Fibroblast of skin of left biceps (primary cell): ENCODE measurements around the gene SLX4IP.

Source experiments
- DNase-seq, 2 experiments: peaks; one replicate each; pipeline ENCODE4 v3.0.0-alpha.2; 2013; ENCODE audit warnings: low read depth in 2 of 2

The SLX4IP gene

GRCh38 chr20:10495173-10495572 lies 60.1 kb downstream of the SLX4IP start:
- DNase-seq = no peak

- no peak for DNase-seq
Measured at GRCh38 chr20:10496465-10496864, 61.4 kb downstream of the SLX4IP start.

- no peak for DNase-seq
Measured at GRCh38 chr20:10497283-10497682, 62.2 kb downstream of the SLX4IP start.

GRCh38 chr20:10497791-10498190 lies 62.7 kb downstream of the SLX4IP start:
- DNase-seq = no peak

GRCh38 chr20:10498200-10498599 lies 63.1 kb downstream of the SLX4IP start:
- no peak for DNase-seq

GRCh38 chr20:10501402-10501801 lies 66.3 kb downstream of the SLX4IP start:
- no peak for DNase-seq

- DNase-seq = no peak
Measured at GRCh38 chr20:10502098-10502526, 67.0 kb downstream of the SLX4IP start.

- no peak for DNase-seq
Measured at GRCh38 chr20:10504608-10504993, 69.5 kb downstream of the SLX4IP start.

- no peak for DNase-seq
Measured at GRCh38 chr20:10504994-10505730, 70.1 kb downstream of the SLX4IP start.

GRCh38 chr20:10505827-10506226 lies 70.7 kb downstream of the SLX4IP start:
- DNase-seq = no peak

- no peak for DNase-seq
Measured at GRCh38 chr20:10507052-10507451, 71.9 kb downstream of the SLX4IP start.

GRCh38 chr20:10508060-10508459 lies 73.0 kb downstream of the SLX4IP start:
- DNase-seq = no peak

GRCh38 chr20:10508468-10509251 lies 73.6 kb downstream of the SLX4IP start:
- DNase-seq = no peak

GRCh38 chr20:10509376-10509775 lies 74.3 kb downstream of the SLX4IP start:
- DNase-seq = no peak

GRCh38 chr20:10510216-10510615 lies 75.1 kb downstream of the SLX4IP start:
- DNase-seq = no peak

- no peak for DNase-seq
Measured at GRCh38 chr20:10511170-10511508, 76.0 kb downstream of the SLX4IP start.

GRCh38 chr20:10511509-10512251 lies 76.6 kb downstream of the SLX4IP start:
- peak; percentile 85 to 88 for DNase-seq

GRCh38 chr20:10513061-10513460 lies 78.0 kb downstream of the SLX4IP start:
- no peak for DNase-seq

- DNase-seq = no peak
Measured at GRCh38 chr20:10513931-10514575, 78.9 kb downstream of the SLX4IP start.

- no peak for DNase-seq
Measured at GRCh38 chr20:10516529-10516928, 81.4 kb downstream of the SLX4IP start.

- DNase-seq = no peak
Measured at GRCh38 chr20:10519361-10520046, 84.4 kb downstream of the SLX4IP start.
